ENCODE measurements around the gene NELFE.

DNA sequence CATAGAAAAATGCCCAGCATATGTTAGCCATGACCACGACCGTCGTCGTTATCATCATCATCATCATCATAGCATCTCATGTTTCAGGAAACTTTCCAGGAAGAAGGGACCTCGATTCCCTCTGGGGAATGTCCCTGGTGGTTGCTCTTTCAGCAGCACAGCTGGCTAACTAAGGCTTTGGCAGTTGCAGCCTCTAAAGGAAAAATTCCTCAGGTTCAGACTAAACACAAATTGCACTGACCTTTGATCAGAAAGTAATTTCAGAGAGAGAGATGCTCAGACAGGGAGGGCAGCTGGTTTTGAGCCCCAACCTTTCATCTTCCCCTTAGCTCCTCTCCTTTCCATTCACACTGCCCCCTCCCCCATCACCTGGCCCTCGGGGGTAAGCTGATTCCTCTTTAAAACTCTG, 18.5 kb downstream of the NELFE start:
- TF ChIP-seq CTCF (conservative IDR thresholded peaks at IDR 0.05; ENCODE audit: low read length) (no peak), EZH2phosphoT487 (IDR thresholded peaks at IDR 0.05; ENCODE audit: borderline replicate concordance, low read depth, low read length) (no peak)
